ENCODE measurements around the gene DHRS9.
A peak's percentile ranks its signal among the peaks of the same experiment; 100 is the strongest.

DHRS9 gene

GRCh38 chr2:169114056-169114455, 44.7 kb downstream of the DHRS9 start:
- H3K79me2 ChIP-seq (ENCODE audit: insufficient read depth, low read length) = no peaks in the 10 kb centered on the region
- peaks cover 50% of the 10 kb centered on the region for H3K4me1 ChIP-seq (ENCODE audit: insufficient read depth, low read length, poor library complexity, severe bottlenecking)
- no peaks in the 10 kb centered on the region for H3K36me3 ChIP-seq (ENCODE audit: insufficient read depth, low read length)
- H3K9ac ChIP-seq (ENCODE audit: low read depth, low read length, poor library complexity, severe bottlenecking) = no peak overlapping the region
- H2AFZ ChIP-seq (ENCODE audit: low read length) = no peak overlapping the region
- TF ChIP-seq EZH2phosphoT487 (IDR thresholded peaks at IDR 0.05; ENCODE audit: borderline replicate concordance) (no peak), CTCF (conservative IDR thresholded peaks at IDR 0.05; ENCODE audit: low read length) (no peak)
- no peaks in the 10 kb centered on the region for H3F3A ChIP-seq (ENCODE audit: low read depth)
- no peaks in the 10 kb centered on the region for H3K27me3 ChIP-seq (ENCODE audit: insufficient read depth, low read length, poor library complexity, severe bottlenecking)
- no peaks in the 10 kb centered on the region for H4K20me1 ChIP-seq (ENCODE audit: insufficient read depth, low read length, poor library complexity, severe bottlenecking)
- no peaks in the 10 kb centered on the region for H3K9me2 ChIP-seq (replicated peaks; ENCODE audit: low read depth, low read length)
- no peak overlapping the region for H3K4me2 ChIP-seq (ENCODE audit: low read depth, low read length, poor library complexity, severe bottlenecking)
- H3K4me3 ChIP-seq (ENCODE audit: low read length, poor library complexity, severe bottlenecking) = no peak overlapping the region
- no peaks in the 10 kb centered on the region for H3K9me3 ChIP-seq (ENCODE audit: insufficient read depth, low read depth, low read length)

- H3K9ac ChIP-seq (ENCODE audit: low read depth, low read length, poor library complexity, severe bottlenecking) = no peak overlapping the region
- no peaks in the 10 kb centered on the region for H3K27me3 ChIP-seq (ENCODE audit: insufficient read depth, low read length, poor library complexity, severe bottlenecking)
- H3F3A ChIP-seq (ENCODE audit: low read depth) = no peaks in the 10 kb centered on the region
- no peaks in the 10 kb centered on the region for H4K20me1 ChIP-seq (ENCODE audit: insufficient read depth, low read length, poor library complexity, severe bottlenecking)
- H3K9me2 ChIP-seq (replicated peaks; ENCODE audit: low read depth, low read length) = no peaks in the 10 kb centered on the region
- H3K4me3 ChIP-seq (ENCODE audit: low read length, poor library complexity, severe bottlenecking) = no peak overlapping the region
- no peaks in the 10 kb centered on the region for H3K79me2 ChIP-seq (ENCODE audit: insufficient read depth, low read length)
- H2AFZ ChIP-seq (ENCODE audit: low read length) = no peak overlapping the region
- no peak for TF ChIP-seq EZH2phosphoT487 (IDR thresholded peaks at IDR 0.05; ENCODE audit: borderline replicate concordance)
- no peak for TF ChIP-seq CTCF (conservative IDR thresholded peaks at IDR 0.05; ENCODE audit: low read length)
- H3K4me2 ChIP-seq (ENCODE audit: low read depth, low read length, poor library complexity, severe bottlenecking) = peak overlapping the region; percentile 2
- peaks cover 49% of the 10 kb centered on the region for H3K4me1 ChIP-seq (ENCODE audit: insufficient read depth, low read length, poor library complexity, severe bottlenecking)
- no peaks in the 10 kb centered on the region for H3K9me3 ChIP-seq (ENCODE audit: insufficient read depth, low read depth, low read length)
- H3K36me3 ChIP-seq (ENCODE audit: insufficient read depth, low read length) = no peaks in the 10 kb centered on the region
Observed at GRCh38 chr2:169116327-169116726, 47.0 kb downstream of the DHRS9 start.

- TF ChIP-seq CTCF (conservative IDR thresholded peaks at IDR 0.05; ENCODE audit: low read length) (no peak), EZH2phosphoT487 (IDR thresholded peaks at IDR 0.05; ENCODE audit: borderline replicate concordance) (no peak)
- no peak overlapping the region for H2AFZ ChIP-seq (ENCODE audit: low read length)
Observed at GRCh38 chr2:169116993-169117392, 47.6 kb downstream of the DHRS9 start.

More at GRCh38 chr2:169116993-169117392, 47.6 kb downstream of the DHRS9 start:
- no peaks in the 10 kb centered on the region for H3F3A ChIP-seq (ENCODE audit: low read depth)
- no peaks in the 10 kb centered on the region for H4K20me1 ChIP-seq (ENCODE audit: insufficient read depth, low read length, poor library complexity, severe bottlenecking)
- H3K4me2 ChIP-seq (ENCODE audit: low read depth, low read length, poor library complexity, severe bottlenecking) = peak overlapping the region; percentile 2
- no peaks in the 10 kb centered on the region for H3K27me3 ChIP-seq (ENCODE audit: insufficient read depth, low read length, poor library complexity, severe bottlenecking)
- H3K36me3 ChIP-seq (ENCODE audit: insufficient read depth, low read length) = no peaks in the 10 kb centered on the region
- H3K9me3 ChIP-seq (ENCODE audit: insufficient read depth, low read depth, low read length) = no peaks in the 10 kb centered on the region
- no peaks in the 10 kb centered on the region for H3K9me2 ChIP-seq (replicated peaks; ENCODE audit: low read depth, low read length)
- H3K79me2 ChIP-seq (ENCODE audit: insufficient read depth, low read length) = no peaks in the 10 kb centered on the region
- no peak overlapping the region for H3K4me3 ChIP-seq (ENCODE audit: low read length, poor library complexity, severe bottlenecking)
- H3K9ac ChIP-seq (ENCODE audit: low read depth, low read length, poor library complexity, severe bottlenecking) = no peak overlapping the region
- H3K4me1 ChIP-seq (ENCODE audit: insufficient read depth, low read length, poor library complexity, severe bottlenecking) = peaks cover 49% of the 10 kb centered on the region
